ENCODE measurements around the gene ZNF692.
"Not testable (repeated sequence)": the region's sequence is repeated elsewhere in the genome, so short reads cannot be mapped to it uniquely, and the experiment has no call there.

Gene ZNF692

GRCh38 chr1:248858891-248859889 lies at the start of gene ZNF692:
TSS of gene ZNF692 (minus strand) at chr1:248859085. CDS start at chr1:248858309, 776 bp downstream.
- DNase-seq (ENCODE audit: low read depth), result peak; percentile 95

- no peak for DNase-seq (ENCODE audit: low read depth)
Measured at GRCh38 chr1:248906753-248907661, 48.1 kb upstream of the ZNF692 start.

- peak; percentile 77 for DNase-seq (ENCODE audit: low read depth)
Measured at GRCh38 chr1:248906009-248906752, 47.3 kb upstream of the ZNF692 start, which contains the start of gene PGBD2. TSS of gene PGBD2 (plus strand) at chr1:248906235. CDS start at chr1:248913863, 7,628 bp downstream.

DNA sequence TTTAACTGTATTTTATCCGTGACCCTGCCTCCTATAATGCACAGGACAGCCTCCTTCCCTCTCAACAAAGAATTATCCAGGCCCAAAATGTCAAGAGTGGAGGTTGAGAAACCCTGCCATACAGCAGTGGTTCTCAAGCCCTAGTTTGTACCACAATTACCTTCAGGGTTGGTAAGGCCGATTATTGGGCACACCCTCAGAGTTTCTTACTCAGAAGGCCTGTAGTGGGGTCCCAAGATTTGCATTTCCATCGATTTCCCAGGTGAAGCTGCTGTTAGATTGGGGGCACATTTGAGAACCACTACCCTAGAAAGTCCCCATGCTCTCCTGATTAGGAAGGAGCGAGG lies 46.8 kb upstream of the ZNF692 start:
- DNase-seq (ENCODE audit: low read depth), result no peak

DNA sequence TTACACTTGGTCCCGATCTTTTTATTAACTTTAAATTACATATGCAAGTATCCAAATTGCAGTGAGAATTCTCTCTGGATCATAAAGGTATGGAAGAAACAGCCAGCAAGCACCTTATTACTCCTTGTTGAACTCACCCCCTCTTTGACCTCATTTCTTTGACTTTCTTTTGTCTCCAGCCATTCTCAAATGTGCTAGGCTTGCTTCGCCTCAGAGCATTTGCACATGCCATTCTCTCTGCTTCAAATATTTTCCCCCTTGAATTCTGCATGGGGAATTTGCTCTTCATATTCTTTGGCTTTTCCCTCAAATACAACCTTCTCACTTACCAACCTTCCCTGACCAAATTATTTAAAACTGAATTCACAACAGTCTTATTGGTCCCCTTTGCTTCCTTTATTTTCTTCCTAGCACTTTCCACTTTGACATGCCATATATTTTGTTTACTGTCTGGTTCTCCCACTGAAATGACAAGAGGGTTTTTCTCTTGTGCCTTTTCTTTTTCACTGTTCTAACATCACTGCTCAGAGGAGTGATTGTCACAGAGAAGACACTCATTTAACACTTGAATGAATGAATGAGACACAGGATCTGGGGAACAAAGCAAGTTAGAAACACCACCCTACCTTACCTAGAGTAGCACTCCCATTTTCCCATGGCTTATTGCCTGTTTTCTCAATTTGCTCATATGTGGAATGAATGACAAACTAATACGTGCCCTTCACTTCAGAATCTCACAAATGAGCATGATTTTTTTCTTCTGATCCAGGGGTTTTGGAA lies 45.7 kb upstream of the ZNF692 start:
- no peak for DNase-seq (ENCODE audit: low read depth)

DNA sequence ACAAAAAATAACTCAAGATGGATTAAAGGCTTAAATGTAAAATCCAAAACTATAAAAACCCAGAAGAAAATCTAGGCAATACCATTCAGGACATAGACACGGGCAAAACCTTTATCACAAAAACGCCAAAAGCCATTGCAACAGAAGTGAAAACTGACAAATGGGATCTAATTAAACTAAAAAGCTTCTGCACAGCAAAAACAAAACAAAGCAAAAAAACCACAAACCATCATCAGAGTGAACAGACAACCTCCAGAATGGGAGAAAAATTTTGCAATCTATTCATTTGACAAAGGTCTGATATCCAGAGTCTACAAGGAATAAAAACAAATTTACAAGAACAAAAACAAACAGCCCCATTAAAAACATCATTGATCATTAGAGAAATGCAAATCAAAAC lies 42.7 kb upstream of the ZNF692 start:
- DNase-seq (ENCODE audit: low read depth), result no peak

DNA sequence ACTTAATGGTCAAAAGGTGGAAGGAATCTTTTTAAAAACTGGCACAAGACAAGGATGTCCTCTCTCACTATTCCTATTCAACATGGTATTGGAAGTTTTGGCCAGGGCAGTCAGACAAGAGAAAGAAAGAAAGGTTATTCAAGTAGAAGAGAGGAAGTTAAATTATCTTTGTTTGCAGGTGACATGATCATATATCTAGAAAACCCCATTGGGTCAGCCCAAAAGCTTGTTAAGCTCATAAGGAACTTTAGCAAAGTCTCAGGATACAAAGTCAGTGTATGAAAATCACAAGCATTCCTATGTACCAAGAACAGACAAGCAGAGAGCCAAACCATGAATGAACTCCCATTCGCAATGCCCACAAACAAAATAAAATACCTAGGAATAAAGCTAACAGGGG lies 41.8 kb upstream of the ZNF692 start:
- no peak for DNase-seq (ENCODE audit: low read depth)

DNA sequence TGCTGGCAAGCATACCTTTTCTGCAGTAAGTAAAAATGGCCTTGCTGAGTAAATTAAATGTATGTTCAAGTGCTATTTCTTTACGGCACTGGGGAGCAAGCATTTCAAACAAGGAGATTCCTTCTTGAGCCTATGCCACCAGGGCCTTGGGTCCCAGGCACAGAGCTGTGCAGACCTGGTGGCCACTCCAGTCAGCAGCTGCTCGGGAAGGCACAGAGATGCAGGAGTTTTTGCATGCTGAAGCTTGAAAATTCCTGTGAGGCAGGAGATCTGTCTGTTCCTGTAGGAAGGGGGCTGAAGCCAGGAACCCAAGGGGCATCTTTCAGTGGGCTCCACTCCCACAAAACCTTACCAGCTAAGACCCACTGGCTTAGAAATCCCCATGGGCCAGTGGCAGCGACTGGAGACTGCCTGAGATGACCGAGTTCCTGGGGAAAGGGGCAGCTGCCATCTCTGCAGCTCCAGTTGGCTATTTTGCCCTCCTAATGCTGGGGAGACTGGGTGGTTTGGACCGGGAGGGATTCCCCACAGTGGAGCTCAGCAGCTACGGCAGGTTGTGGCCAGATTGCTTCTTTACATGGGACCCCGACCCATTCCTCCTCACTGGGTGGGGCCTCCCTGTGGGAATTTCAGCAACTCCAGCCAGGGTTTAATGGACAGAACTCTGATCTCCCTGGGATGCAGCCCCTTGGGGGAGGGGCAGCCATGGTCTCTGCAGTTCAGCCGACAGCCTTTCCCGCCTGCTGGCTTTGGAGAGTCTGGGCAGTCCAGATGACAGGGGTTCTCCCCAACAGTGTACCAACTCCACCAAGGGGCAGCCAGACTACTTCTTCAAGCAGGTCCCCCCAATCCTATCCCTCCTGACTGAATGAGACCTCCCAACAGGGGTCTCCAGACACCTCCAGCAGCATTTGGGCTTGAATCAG lies 38.8 kb upstream of the ZNF692 start:
- no peak for DNase-seq (ENCODE audit: low read depth)

- DNase-seq (ENCODE audit: low read depth), result no peak
Measured at GRCh38 chr1:248894837-248895236, 36.0 kb upstream of the ZNF692 start.

- no peak for DNase-seq (ENCODE audit: low read depth)
Measured at GRCh38 chr1:248892590-248892989, 33.7 kb upstream of the ZNF692 start.

DNA sequence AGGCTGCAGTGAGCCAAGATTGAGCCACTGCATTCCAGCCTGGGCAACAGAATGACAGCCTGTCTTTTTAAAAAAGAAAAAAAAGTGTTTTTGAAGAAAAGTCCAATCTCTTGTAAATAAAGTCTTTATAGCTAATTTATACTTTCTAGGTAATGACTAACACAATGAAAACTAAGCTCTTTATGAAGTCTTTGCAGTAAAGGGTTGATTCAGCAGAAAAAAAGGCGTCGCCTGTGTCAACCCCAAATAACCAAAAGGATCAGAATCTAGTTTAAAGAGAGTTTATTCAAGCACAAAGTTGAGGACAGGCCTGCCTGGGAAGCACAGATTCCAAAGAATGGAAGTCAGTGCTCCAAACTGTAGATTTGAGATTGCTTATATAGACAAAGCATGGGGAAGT lies 32.9 kb upstream of the ZNF692 start:
- DNase-seq (ENCODE audit: low read depth), result no peak

GRCh38 chr1:248890549-248891498 lies 31.9 kb upstream of the ZNF692 start:
- no peak for DNase-seq (ENCODE audit: low read depth)

GRCh38 chr1:248889914-248890243 lies 31.0 kb upstream of the ZNF692 start:
- DNase-seq (ENCODE audit: low read depth), result not testable (repeated sequence)

- peak; percentile 11 for DNase-seq (ENCODE audit: low read depth)
Measured at GRCh38 chr1:248886237-248886895, 27.5 kb upstream of the ZNF692 start.

GRCh38 chr1:248885646-248886045 lies 26.8 kb upstream of the ZNF692 start:
- DNase-seq (ENCODE audit: low read depth), result no peak

DNA sequence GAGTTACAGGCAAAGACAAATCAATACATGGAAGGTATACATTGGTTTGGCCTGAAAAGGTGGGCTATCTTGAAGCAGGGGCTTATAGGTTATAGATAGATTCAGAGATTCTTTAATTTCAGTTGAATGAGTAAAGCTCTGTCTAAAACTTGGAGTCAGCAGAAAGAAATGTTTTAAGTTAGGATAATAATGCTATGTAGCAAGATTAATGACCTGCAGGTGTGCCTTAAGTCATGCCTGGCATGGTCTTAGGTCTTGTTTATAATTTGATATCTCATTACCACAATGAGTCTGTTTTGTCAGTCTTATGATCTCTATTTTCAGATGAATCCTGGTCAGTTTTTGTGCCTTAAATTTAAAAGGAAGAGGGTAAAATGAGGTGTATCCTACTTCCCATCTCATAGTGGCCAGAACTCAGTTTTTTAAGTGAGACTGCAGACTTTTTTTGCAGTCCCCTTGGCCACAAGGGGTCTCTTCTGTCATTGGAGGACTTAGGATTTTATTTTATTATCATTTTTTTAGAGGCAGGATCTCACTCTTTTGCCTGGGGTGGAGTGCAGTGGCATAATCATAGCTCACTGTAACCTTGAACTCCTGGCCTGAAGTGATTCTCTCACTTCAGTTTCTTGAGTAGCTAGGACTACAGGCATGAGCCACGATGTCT lies 25.9 kb upstream of the ZNF692 start:
- no peak for DNase-seq (ENCODE audit: low read depth)

DNA sequence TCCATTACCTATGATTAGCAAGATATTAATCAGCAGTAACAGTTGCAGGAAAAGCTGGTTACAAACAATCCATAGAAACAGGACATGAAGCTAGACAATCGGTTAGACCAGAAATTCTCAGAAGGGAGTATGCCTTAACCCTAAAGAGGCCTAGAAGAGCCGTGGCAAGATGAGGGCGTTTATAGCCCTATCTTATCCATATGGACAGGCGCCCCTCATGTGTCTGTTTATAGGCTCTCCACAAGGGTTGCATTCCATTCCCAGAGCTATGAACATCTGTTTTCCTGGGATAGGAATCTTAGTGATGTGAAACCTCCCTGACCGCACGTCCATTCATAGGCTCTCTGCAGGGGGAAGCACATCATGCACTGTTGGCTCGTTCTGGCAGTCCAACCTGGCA lies 23.5 kb upstream of the ZNF692 start:
- DNase-seq (ENCODE audit: low read depth), result not testable (repeated sequence)

GRCh38 chr1:248881261-248881660 lies 22.4 kb upstream of the ZNF692 start:
- no peak for DNase-seq (ENCODE audit: low read depth)

All from stromal cell of bone marrow (primary cell).